Stimulated activated CD4-positive, alpha-beta T cell treated with anti-CD3 and anti-CD28 coated beads, TNF-alpha, amount 100 ng/mL, for 1 hour (primary cell): ENCODE results near the gene ZNF469.

Experiments used
- DNase-seq, 3 donors: peaks; one replicate each; pipeline ENCODE4 v3.0.0-alpha.2; 2020; ENCODE audit warnings: low read depth in 3 of 3, low spot score in 1 of 3

Gene ZNF469

DNA sequence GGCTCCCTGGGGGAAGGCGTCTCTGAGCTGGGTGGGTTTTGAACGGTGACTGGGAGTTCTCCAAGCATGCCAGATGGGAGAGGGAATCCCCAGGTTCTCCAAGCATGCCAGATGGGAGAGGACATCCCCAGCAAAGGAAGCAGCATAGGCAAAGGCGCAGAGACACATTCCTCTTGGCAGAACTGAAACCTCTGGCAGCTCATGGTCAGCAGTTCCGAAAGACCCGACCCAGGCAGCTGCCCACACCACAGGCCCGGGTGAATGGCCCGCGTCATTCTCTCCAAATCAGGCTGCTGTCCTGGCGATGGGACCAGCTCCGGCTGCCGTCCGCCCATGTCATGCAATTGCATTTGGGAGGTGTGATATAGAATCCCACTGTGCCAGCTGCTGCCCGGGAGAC, 8.0 kb downstream of the ZNF469 start:
- no peak for DNase-seq

DNA sequence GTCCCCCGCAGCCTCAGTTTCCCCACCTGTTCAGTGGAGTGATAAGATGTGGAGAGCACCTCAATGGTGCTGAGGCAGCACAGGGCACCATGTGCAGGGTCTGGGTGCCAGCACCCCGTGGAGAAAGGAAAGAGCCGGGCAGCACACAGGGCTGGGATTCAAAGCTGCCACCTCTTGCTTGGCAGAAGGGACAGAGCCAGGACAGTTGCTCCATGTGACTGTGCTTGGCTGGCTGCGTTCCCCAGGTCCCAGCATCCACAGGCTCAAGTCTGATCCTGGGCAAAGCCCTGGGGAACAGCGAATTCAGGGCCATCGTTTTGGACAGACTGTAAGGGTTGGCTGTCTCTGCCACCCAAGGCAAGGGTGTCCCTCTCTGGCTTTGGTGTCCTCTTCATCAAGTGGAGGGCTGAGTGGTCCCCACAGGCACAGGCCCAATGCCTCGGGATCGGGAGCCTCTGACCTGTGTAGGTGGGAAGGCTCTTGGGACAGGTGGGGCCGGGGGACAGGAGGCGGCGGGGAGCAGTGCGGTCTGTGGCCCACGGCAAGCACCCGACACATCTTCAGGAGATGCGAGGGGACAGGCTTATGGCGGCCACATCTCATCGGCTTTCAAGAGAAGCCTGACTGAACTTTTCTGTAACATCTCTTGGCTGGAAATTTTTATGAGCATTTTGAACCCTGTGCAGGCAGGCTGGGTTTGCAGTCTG, 8.5 kb downstream of the ZNF469 start:
- DNase-seq, result no peak

DNA sequence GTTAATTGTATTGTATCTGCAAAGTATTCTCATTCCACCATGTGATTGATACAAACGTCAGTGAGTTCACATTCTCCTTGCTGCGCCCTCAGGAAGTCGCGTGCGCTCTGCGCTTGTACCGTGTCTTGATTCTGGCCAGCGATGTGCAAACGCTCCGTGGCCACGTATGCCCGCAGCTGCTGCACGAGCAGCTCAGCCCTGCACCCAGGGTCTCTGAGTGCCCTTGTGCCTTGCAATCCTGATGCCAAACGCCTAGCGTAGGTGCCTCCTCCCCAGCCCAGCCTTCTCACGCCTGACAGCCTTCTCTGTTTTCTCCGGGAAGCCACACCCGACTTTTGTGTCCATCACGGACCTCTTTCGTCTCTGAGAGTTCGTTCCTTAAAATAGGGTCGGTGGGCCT, 9.4 kb downstream of the ZNF469 start:
- no peak for DNase-seq

DNA sequence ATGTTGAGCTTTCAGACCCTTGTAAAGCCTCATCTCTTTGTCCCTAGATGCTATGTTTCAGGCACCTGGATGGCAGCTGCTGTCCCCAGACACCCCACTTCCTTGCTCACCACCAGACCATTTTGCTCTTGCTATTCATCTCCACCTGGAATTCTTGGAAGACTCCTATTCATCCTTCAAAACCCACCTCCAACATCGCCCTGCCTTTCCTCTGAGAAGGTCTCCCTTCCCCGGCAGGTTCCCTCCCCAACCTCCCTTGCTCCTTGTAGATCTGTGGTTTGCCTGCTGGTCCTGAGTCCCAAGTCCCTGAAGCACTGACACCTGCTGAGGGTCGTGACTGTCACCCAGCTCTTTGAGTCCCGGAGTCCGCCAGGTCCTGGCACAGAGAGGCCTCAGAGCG, 9.9 kb downstream of the ZNF469 start:
- DNase-seq, result no peak

DNA sequence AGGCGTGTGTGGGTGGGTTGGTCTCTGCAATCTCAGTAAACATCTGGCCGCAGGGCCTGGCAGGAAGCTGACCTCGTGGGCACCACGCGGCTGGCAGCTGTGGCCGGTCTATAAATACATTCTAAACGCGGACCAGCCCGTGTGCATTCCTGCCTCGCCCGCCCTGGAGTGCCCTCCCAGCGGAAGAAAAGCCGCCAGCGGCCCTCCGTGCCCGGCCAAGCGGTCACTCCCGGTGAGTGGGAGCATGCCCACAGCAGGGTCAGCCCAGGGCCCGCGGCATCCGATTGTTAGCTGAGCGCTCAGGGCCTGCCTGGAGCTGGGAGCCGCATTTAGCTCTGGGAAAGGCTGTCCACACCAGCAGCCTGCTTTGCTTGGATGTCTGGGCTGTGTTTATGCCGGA, 10.3 kb downstream of the ZNF469 start:
- no peak for DNase-seq

DNA sequence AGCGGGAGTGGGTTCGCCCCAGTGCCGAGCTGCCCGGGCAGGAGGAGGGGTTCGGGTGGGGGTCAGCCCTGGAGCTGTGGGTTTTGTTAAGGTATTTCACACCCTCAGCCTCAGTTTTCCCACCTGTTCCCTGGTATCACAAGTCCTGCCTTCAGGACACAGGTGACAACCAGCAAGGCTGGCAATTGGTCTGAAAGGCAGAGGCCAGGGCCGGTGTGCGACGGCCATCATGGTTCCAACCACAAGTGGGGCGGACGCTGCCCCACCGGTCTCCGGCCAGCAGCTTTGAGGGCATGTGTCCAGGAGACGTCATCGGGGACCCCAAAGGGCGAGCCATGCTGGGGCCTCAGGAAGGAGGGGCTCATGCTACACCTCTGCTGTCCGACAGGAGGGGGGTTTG, 10.8 kb downstream of the ZNF469 start:
- no peak for DNase-seq

DNA sequence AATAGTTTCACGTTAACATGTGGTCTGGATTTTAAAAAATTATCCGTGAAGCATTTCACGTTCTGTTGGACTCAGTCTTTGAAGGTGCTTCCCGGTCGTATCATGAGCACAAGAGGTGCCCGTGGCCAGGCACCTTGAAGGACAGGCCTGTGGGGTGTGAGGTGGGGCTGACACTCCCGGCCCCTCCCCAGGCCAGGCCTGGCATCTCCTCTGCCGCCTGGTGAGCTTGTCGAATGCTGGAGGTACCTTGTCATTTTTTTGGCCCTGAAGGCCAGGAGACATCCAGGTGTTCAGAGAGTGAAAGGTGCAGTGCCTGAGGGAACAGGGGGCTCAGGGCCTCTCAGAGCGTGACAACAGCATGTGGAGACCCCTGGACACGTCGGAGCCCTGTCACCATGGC, 11.7 kb downstream of the ZNF469 start:
- no peak for DNase-seq

DNA sequence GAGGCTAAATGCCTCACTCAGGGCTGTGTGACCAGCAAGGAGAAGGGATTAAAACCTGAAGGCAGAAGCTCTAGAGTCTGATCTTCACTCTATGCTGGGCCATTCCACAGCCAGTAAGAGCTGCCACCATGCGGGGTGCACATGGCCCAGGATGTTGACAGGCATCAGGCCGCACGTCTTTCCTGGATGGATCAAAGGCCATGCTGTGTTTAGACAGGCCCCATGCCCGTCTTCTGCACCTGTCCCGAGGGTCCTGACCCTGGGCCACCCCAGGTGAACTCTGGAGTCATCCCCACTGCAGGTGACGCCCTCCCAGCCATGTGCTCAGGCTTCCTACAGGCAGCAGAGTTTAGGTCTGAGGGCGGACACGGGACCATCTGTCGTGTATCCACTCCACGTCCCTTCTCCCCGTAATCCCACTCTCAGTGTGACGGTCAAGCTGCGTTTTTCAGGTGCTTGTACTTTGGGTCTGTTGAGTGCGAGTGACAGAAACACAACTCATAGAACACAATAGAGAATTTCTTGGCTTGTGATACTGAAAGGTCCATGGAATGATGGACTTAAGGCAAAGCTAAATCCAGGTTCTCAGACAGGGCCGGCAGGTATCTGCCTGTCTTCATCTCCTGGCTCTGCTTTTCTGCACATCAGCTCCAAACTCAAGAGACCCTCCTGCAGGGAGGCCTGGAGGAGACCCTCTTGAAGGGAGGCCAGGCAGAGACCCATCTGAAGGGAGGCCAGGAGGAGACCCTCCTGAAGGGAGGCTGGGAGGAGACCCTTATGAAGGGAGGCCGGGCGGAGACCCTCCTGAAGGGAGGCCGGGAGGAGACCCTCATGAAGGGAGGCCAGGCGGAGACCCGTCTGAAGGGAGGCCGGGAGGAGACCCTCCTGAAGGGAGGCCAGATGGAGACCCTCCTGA, 13.2 kb downstream of the ZNF469 start:
- DNase-seq, result no peak

DNA sequence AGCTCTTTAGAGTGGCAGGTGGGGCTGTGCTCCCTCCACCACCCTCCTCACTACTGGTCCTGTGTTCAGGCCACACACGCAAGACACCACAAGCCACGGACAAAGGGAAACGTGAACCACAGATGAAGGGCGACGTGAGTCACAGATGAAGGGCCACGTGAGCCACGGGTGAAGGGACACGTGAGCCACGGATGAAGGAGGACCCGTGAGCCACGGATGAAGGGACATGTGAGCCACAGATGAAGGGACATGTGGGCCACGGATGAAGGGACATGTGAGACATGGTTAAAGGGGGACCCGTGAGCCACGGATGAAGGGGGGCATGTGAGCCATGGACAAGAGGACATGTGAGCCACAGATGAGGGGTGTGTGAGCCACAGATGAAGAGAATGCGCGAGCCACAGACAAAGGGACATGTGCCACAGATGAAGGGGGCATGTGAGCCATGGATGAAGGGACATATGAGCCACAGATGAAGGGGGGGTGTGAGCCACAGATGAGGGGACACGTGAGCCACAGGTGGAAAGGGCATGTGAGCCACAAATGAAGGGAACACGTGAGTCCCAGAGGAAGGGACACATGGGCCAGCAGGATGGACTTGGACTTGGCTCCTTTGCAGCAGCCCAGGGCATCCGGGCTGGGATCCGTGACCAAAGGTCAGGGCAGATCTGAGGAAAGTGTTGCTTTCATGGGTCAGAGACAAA, 15.6 kb downstream of the ZNF469 start:
- no peak for DNase-seq

DNA sequence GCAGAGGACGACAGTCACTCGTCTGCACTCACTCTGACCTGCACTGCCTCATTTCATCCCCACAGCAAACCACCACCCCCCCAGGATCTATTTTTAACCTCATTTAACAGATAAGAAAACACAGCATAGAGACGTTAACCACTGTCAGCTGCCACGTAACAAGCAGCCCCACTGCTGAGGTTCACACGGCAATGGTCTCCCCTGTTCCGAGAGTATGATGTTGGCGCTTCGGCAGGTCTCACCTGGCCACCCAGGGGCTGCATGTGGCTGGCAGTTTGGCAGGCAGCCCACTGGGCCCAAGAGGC, 16.1 kb downstream of the ZNF469 start:
- DNase-seq, result no peak

DNA sequence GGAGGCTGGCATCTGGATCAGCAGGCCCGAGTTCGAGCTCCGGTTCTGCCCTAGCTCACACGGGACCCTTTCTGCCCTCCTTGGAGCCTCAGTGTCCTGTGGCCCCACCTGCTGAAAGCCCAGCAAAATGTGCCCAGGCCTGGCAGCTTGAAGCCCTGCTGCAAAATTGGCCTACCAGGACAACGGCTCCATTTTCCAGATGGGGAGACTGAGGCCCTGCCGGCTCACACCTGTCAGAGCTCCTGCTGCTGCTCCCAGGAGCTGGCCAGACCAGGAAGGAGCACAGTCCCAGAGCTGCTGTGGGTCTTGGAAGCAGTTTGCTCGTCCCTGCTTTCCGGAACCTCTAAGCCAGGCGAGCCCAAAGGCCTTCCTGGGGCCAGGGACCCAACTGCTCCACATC, 17.4 kb downstream of the ZNF469 start:
- no peak for DNase-seq

DNA sequence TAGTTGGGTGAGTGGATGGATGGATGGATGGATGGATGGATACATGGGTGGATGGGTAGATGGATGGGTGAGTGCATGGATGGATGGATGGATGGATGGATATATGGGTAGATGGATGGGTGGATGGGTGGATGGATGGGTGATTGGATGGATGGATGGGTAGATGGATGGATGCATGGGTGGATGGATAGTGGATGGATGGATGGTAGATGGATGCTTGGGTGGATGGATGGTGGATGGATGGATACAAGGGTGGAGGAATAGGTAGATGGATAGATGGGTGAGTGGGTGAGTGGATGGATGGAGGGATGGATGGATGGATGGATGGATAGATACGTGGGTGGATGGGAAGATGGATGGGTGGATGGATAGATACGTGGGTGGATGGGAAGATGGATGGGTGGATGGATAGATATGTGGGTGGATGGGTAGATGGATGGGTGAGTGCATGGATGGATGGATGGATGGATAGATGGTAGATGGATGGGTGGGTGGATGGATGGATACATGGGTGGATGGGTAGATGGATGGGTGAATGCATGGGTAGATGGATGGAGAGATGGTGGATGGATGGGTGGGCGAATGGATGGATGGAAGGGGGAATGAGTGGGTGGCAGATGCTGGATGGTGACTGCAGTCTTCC, 19.0 kb downstream of the ZNF469 start:
- no peak for DNase-seq

DNA sequence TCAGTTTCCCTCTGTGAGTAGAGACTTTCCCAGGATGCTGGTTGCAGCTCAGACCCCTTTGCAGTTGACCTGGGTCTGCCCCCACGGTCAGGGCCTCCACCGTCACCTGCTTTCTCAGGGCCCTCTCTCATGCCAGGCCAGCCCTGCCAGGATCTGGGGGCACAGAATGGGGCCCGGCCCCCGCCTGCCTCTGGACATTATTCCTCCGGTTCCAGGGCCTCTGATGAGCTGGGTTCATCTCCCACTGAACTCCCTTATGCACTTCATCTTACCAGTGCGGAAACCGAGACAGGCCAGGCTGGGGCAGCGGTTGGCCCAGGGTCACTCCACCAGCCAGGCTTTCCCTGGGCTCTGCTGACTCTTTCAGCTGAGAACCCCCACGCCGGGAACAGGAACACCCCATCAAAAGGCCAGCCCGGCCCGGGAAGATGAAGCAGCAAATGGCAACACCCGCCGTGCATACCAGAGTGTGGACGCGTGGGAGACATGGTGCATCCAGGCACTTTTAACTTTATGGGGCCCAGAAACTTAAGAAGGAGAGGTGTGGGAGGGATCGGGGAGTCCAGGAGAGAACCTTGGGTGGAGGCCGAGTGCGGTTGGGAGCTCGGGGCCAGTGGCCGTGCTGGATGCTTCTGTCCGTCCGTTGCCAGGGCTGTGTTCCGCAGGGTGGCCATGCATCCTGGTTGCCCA, 19.9 kb downstream of the ZNF469 start:
- no peak for DNase-seq

DNA sequence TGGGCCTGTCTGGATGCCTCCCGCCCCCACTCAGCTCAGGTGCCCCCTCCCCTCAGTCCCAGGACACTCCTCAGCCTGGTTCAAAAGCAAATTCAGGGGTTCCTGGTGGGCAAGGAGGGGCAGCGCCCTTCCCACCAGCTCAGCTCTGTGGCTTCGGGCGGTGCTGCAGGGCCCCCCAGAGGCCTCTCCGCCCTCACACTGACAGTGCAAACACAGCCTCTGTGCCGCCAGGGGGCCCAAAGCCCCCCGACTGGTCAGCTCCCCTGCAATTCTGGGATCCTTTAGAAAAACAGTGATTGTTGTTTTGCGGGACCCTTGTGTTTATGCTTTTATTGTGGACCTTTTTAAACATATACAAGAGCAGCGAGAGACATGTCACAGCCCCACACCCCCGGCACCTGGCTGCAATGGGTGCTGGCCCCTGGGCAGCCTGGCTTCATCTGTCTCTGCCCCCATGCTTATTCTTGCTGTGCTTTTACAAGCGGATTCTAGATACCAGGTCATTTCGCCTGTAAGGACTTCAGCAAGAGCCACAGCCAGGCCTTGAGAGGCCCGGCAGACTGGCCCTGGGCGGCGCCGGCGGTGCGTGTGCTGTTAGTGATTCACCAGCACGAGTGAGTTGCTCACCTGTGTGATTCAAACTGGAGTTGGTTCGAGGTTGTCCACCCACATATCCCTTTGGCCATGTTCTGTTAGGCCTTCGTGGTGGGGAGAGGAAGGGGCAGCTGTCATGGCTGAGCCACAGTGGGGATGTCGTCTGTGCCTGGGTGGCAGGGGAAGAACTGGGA, 21.2 kb downstream of the ZNF469 start:
- DNase-seq, result no peak

DNA sequence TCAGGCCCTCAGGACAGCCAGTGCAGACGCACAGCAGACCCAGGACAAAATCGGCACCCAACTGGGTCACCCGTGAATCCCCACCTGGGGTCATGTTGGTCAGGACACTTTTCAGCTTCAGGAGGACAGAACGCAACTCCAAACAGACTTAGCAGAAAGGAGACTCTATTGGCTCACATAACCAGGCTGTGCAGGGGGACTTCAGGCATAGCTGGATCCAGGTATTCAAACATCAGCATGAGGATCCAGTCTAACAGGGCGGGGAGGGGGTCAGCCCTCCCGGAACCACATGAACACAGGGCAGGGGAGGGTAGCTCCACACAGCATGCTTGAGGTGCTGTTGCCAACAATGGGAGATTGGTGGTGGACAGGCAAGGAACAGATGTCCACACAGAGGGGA, 22.0 kb downstream of the ZNF469 start:
- no peak for DNase-seq

DNA sequence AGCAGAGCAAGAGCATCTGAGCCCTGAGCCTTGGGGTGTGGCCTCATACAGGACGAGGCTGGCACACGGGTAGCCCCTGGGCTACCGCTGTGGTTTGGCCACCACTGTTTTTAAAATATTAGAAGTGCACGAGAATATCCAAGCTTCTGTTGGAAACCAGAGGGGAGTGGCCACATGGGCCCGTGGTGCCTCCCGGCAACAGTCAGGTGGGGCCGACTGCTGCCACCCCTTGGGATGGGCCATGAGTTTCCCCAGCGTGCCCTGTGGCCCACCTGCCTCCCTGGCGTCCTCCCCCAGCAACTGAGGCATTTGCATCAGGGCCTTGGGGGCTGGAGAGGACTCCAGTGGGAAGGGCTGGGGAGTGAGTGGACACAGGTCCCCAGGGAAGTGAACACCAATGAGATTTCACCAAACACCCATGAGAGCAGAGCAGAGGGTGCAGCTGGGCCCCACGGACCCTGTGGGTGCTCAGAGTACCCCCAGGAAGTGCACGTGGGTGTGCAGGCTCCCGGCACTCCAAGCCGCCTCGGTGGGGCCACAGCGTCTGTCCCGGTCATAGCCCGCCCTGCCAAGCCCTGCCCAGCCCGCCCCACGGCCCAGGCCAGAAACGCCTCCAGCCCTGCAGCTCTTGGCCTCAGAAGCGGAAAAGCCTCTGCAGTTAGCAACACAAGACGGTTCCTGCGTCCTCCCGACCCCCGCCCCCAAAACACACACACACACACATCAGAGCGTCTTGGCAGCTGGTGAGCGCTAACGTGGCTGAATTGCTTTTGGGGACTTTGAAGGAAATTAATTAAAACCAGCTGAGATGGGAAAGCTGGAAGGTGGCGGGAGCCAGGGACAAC, 22.7 kb downstream of the ZNF469 start:
- DNase-seq, result no peak

DNA sequence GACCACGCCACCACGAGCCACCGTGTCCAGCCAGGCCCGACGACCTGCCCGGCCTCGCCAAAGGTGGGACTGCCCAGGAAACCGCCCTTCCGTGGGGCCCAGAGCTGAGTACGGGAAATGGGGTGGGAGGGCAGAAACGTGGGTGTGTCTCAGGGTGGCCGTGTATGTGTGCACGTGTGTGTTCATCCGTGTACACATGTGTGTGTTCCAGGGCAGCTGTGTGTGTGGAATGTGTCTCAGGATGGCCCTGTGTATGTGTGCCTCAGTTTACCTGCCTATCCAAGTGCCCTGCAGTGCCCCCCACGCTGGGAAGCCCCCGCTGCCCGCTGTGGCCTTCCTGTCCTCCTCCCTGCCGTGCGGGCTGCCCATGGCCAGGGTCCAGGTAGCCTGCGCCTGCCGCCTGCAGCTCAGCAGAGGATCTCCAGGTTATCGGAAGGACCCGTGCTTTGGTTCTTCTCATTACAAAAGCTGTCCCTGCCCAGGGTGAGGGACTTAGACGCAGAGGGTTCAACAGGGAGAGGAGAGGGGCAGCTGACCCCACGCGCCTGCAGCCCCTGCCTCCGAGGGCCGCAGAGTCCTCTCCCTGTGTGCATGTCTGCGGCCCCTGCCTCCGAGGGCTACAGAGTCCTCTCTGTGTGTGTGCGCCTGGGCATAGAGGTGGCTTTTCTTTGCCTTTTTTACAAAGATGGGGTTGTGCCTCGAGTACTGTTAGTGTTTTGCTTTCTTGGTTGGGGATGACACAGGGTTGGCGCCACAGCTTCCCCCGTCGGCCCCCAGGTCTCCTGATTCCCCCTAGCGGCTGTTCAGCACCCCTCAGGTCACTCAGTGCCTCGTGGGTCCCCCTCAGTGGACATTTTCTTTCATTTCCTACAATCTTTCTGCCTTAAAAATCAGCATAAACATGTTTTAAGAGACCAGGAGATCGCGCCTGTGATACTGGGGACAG, 23.6 kb downstream of the ZNF469 start:
- no peak for DNase-seq

DNA sequence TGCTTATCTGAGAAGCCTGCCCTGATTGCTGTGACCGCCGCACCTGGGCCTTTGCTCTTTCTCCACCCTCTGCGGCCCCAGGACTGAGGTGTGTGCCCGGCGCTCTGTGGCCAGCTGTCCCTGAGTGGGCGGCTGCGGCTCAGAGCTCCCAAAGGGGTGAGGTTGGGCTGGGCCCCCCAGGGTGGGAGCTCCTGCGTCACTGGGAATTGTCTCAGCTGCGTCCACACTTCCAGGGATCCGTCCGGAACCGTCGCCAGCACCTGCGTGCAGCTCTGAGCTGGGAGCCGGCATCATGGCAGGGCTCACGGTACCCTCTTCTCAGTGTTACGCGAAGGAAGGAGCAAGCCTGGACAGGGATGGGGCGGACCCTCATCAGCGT, 24.3 kb downstream of the ZNF469 start:
- DNase-seq, result no peak
